Keratinocyte (primary cell): ENCODE results near the gene PCDHGA6. TPM values are rescaled to one million over a fixed set of nuclear protein-coding genes. Genes with fewer than 3 reads are reported as not detected.

Experiments used
- DNase-seq: peaks from one replicate; pipeline ENCODE4 v3.0.0-alpha.2; 2011; ENCODE audit warnings: low read depth, missing footprints, low spot score
- FAIRE-seq: peaks from 2 replicates; lab custom pipeline; 2011; peaks lifted over from hg19 to GRCh38; lab: Jason Lieb, UNC
- H2AFZ ChIP-seq: 2 replicates; pipeline ENCODE4 v1.6.0; 2012; ENCODE audit warnings: low read length, control low read depth, inconsistent platforms; ENCODE audit not compliant: control insufficient read depth
- H3K27ac ChIP-seq: 2 replicates; pipeline ENCODE4 v1.5.1; 2011; ENCODE audit warnings: low read length; ENCODE audit not compliant: control insufficient read depth, insufficient read depth
- H3K27me3 ChIP-seq: 3 replicates; pipeline ENCODE4 v1.6.0; 2011; ENCODE audit warnings: low read length; ENCODE audit not compliant: control insufficient read depth, insufficient read depth; ENCODE audit errors: extremely low read depth
- H3K36me3 ChIP-seq, 2 experiments: 2 replicates in 1 of 2; 3 replicates in 1 of 2; pipeline ENCODE4 v1.5.1; 2011; ENCODE audit warnings: low read length in 2 of 2, mild to moderate bottlenecking in 1 of 2; ENCODE audit not compliant: control insufficient read depth in 2 of 2, insufficient read depth in 2 of 2; ENCODE audit errors: extremely low read depth in 1 of 2
- H3K4me1 ChIP-seq: 3 replicates; pipeline ENCODE4 v1.5.1; 2011; ENCODE audit warnings: low read length; ENCODE audit not compliant: control insufficient read depth, insufficient read depth; ENCODE audit errors: extremely low read depth
- H3K4me2 ChIP-seq: 3 replicates; pipeline ENCODE4 v1.6.0; 2011; ENCODE audit warnings: low read depth, low read length; ENCODE audit not compliant: control insufficient read depth, insufficient read depth; ENCODE audit errors: extremely low read depth
- H3K4me3 ChIP-seq, 3 experiments: fragments of 200-600 bp in 1 of 3; sonication (generic) in 1 of 3; 2 replicates in 2 of 3; 3 replicates in 1 of 3; pipeline ENCODE4 v1.5.1; 2011 to 2016; ENCODE audit warnings: low read length in 3 of 3, mild to moderate bottlenecking in 3 of 3, control low read depth in 2 of 3, inconsistent platforms in 1 of 3, low read depth in 1 of 3, mixed read lengths in 1 of 3, mixed run types in 1 of 3, moderate library complexity in 1 of 3; ENCODE audit not compliant: control insufficient read depth in 2 of 3, insufficient read depth in 2 of 3; ENCODE audit errors: extremely low read depth in 1 of 3
- H3K79me2 ChIP-seq: 2 replicates; pipeline ENCODE4 v1.6.0; 2012; ENCODE audit warnings: low read length; ENCODE audit not compliant: control insufficient read depth, insufficient read depth
- H3K9ac ChIP-seq: 3 replicates; pipeline ENCODE4 v1.6.0; 2011; ENCODE audit warnings: low read length; ENCODE audit not compliant: control insufficient read depth, insufficient read depth; ENCODE audit errors: extremely low read depth
- H3K9me1 ChIP-seq: 3 replicates; pipeline ENCODE4 v1.6.0; 2011; ENCODE audit warnings: low read length; ENCODE audit not compliant: control insufficient read depth, insufficient read depth; ENCODE audit errors: extremely low read depth
- H3K9me3 ChIP-seq: 2 replicates; pipeline ENCODE4 v1.5.1; 2012; ENCODE audit warnings: low read depth, low read length; ENCODE audit not compliant: control insufficient read depth
- H4K20me1 ChIP-seq: 3 replicates; pipeline ENCODE4 v1.6.0; 2011; ENCODE audit warnings: low read length; ENCODE audit not compliant: control insufficient read depth, insufficient read depth; ENCODE audit errors: extremely low read depth
- EZH2 ChIP-seq: IDR thresholded peaks from one replicate; pipeline ENCODE4 v1.6.1; 2012; ENCODE audit warnings: inconsistent platforms, mild to moderate bottlenecking, low read length, moderate library complexity
- dilution Hi-C: fragments of 300-500 bp; cut with MboI; formaldehyde crosslinking; loops from one replicate; pipeline ENCODE4 v1.7.0; 2020; ENCODE audit warnings: low sequenced_read_pairs; ENCODE audit not compliant: extremely low pct_ligation_motif_present
- polyA plus RNA-seq, 5 experiments: library from polyadenylated mRNA; depleted of rRNA in 3 of 5; stranded (reverse) in 3 of 5; stranded (forward) in 1 of 5; unstranded in 1 of 5; fragments of >200 nt; gene quantifications; 1 replicate in 1 of 5; 2 replicates in 3 of 5; 3 replicates in 1 of 5; pipeline versions ENCODE4 v1.2.1 to v1.2.3, GENCODE V29; 2011 to 2012; ENCODE audit warnings: missing spikeins in 2 of 5, low read depth in 1 of 5, low replicate concordance in 1 of 5
- TF ChIP-seq, protein P1 (sequence below), 3 experiments: IDR thresholded peaks in 1 of 3; conservative IDR thresholded peaks in 1 of 3; optimal IDR thresholded peaks in 1 of 3; 2 replicates in 2 of 3; 3 replicates in 1 of 3; pipeline versions ENCODE3 to v1.5.1; 2011; ENCODE audit warnings: low read length in 3 of 3, mild to moderate bottlenecking in 3 of 3, moderate library complexity in 2 of 3, control low read depth in 1 of 3, inconsistent platforms in 1 of 3; ENCODE audit not compliant: insufficient read depth in 2 of 3; ENCODE audit errors: extremely low read depth in 1 of 3

PCDHGA6 gene
- polyA plus RNA-seq, 1 donor (not counting 4 experiments of a cell fraction or from before 2014, with no cell fraction given): 0.16 TPM

GRCh38 chr5:141359790-141360426 is 13.8 kb upstream of the PCDHGA6 start, which contains the start of gene PCDHGB2:
PCDHGB2 (plus strand) TSS chr5:141359994; CDS start chr5:141360136, 142 bp downstream.
- no peak within 1 kb of the TSS for H2AFZ ChIP-seq

DNA sequence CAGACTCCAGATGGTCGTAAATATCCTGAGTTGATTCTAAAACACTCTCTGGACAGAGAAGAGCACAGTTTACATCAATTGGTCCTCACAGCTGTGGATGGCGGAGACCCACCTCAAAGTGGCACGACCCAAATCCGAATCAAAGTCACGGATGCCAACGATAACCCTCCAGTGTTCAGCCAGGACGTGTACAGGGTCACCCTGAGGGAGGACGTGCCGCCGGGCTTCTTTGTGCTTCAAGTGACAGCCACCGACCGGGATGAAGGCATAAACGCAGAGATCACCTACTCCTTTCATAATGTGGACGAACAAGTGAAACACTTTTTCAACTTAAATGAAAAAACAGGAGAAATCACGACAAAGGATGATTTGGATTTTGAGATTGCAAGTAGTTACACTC is 13.0 kb upstream of the PCDHGA6 start:
- no peak for TF ChIP-seq EZH2
- TF ChIP-seq, protein P1, sequence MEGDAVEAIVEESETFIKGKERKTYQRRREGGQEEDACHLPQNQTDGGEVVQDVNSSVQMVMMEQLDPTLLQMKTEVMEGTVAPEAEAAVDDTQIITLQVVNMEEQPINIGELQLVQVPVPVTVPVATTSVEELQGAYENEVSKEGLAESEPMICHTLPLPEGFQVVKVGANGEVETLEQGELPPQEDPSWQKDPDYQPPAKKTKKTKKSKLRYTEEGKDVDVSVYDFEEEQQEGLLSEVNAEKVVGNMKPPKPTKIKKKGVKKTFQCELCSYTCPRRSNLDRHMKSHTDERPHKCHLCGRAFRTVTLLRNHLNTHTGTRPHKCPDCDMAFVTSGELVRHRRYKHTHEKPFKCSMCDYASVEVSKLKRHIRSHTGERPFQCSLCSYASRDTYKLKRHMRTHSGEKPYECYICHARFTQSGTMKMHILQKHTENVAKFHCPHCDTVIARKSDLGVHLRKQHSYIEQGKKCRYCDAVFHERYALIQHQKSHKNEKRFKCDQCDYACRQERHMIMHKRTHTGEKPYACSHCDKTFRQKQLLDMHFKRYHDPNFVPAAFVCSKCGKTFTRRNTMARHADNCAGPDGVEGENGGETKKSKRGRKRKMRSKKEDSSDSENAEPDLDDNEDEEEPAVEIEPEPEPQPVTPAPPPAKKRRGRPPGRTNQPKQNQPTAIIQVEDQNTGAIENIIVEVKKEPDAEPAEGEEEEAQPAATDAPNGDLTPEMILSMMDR (optimal IDR thresholded peaks at IDR 0.05 in 1 of 3, IDR thresholded peaks at IDR 0.05 in 1 of 3, conservative IDR thresholded peaks at IDR 0.05 in 1 of 3; ENCODE audit: extremely low read depth in 1 of 3, insufficient read depth in 2 of 3, low read length in 3 of 3): no peak
- no peak overlapping the region for H3K4me2 ChIP-seq
- no peak for DNase-seq
- no peaks in the 10 kb centered on the region for H3K36me3 ChIP-seq
- no peaks in the 10 kb centered on the region for H3K79me2 ChIP-seq
- dilution Hi-C loops: no loop called here
- H3K9ac ChIP-seq: no peak overlapping the region
- peaks cover 41% of the 10 kb centered on the region for H3K27me3 ChIP-seq
- H3K9me3 ChIP-seq: peaks cover 22% of the 10 kb centered on the region
- no peak for FAIRE-seq
- no peak overlapping the region for H2AFZ ChIP-seq
- no peaks in the 10 kb centered on the region for H4K20me1 ChIP-seq
- no peaks in the 10 kb centered on the region for H3K9me1 ChIP-seq
- no peaks in the 10 kb centered on the region for H3K4me1 ChIP-seq
- H3K27ac ChIP-seq: no peak overlapping the region
- no peak overlapping the region for H3K4me3 ChIP-seq

More at GRCh38 chr5:141359790-141360426, 13.8 kb upstream of the PCDHGA6 start, which contains the start of gene PCDHGB2:
- H3K4me3 ChIP-seq: no peak within 1 kb of the TSS
- no peaks in the 10 kb centered on the region for H3K36me3 ChIP-seq
- peak within 1 kb of the TSS; percentile 18 for H3K4me2 ChIP-seq
- no peaks in the 10 kb centered on the region for H3K79me2 ChIP-seq
- no peaks in the 10 kb centered on the region for H3K4me1 ChIP-seq
- peaks cover 15% of the 10 kb centered on the region for H3K9me3 ChIP-seq
- peaks cover 34% of the 10 kb centered on the region for H3K27me3 ChIP-seq
- TF ChIP-seq EZH2: no peak
- TF ChIP-seq, protein P1 (optimal IDR thresholded peaks at IDR 0.05 in 1 of 3, IDR thresholded peaks at IDR 0.05 in 1 of 3, conservative IDR thresholded peaks at IDR 0.05 in 1 of 3; ENCODE audit: extremely low read depth in 1 of 3, insufficient read depth in 2 of 3, low read length in 3 of 3): peak in 2 of 3 experiments; percentile 4 to 28
- dilution Hi-C loops: no loop called here
- H3K9me1 ChIP-seq: no peaks in the 10 kb centered on the region
- DNase-seq: no peak
- no peak for FAIRE-seq
- no peak within 1 kb of the TSS for H3K27ac ChIP-seq
- no peaks in the 10 kb centered on the region for H4K20me1 ChIP-seq
- no peak within 1 kb of the TSS for H3K9ac ChIP-seq
